Glomerular endothelial cell (primary cell): Measurements from ENCODE around the gene DNASE1. TPM values are rescaled to one million over a fixed set of nuclear protein-coding genes. Genes with fewer than 3 reads are reported as not detected.
A peak's percentile ranks its signal among the peaks of the same experiment; 100 is the strongest.

Experiments used
- DNase-seq: peaks from one replicate; pipeline ENCODE4 v3.0.0-alpha.2; 2011; ENCODE audit warnings: low read depth, low spot score; ENCODE audit errors: extremely low read depth
- total RNA-seq: library from RNA; depleted of rRNA; stranded (reverse); fragments of >200 nt; gene quantifications from 2 replicates; pipeline ENCODE4 v1.2.3, GENCODE V29; 2015

The DNASE1 gene
- total RNA-seq, 1 donor from 2014 or later = 14.8 TPM

DNA sequence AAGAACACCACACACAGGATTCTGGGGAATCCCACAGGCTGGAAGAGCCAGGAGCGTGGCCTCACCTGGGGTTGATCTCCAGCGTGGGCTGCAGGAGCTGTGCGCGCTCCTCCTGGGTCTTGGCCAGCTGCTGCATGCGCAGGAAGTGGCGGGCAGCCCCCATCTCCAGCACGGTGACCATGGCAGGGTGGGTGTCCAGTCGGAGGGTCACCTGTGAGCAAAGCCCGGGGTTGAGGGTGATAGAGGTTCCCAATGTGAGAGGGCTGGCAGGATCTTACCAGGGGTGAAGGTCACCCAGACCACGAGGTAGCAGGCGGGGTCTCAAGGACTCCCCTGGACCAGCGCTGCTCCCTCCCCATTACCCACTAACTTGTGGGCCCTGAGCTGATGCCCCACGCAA is 7.4 kb downstream of the DNASE1 start:
- no peak for DNase-seq

GRCh38 chr16:3662601-3663000 is 8.1 kb downstream of the DNASE1 start:
- DNase-seq = no peak

DNA sequence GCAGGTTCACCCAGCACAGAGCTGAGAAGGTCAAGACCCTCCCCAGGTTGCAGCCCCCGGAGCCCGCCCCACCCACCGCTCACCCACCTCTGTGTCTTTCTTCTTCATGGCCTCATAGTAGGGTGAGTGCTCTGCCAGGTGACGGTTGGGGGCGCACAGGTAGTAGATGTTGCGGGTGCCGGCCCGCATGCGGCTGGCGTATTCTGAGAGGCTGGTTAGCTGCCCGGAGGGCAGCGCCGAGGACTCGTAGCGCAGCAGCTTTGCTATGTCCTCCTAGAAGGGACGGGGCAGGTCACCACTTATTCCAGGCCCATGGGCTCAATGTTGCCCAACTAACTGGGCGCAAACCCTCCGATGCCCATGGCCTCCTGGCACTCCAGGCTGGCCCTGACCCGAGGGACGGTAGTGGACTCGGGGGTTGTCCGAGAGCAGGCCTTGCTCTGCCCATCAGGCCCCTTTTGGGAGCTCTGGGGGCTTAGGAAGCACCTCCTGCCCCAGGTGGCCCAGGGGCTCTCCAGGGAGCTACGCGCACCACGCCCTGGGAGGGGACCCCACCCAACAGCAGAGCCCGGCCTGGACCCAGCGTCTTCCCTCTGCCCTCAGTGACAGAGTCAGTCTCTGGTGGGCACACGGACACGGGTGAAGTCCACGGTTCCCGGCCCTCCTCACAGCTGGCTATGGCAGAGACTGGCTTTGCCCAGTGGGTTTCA is 9.9 kb downstream of the DNASE1 start:
- no peak for DNase-seq

GRCh38 chr16:3665508-3665907 is 11.0 kb downstream of the DNASE1 start:
- no peak for DNase-seq

GRCh38 chr16:3668626-3669025 is 14.1 kb downstream of the DNASE1 start:
- DNase-seq = no peak

DNA sequence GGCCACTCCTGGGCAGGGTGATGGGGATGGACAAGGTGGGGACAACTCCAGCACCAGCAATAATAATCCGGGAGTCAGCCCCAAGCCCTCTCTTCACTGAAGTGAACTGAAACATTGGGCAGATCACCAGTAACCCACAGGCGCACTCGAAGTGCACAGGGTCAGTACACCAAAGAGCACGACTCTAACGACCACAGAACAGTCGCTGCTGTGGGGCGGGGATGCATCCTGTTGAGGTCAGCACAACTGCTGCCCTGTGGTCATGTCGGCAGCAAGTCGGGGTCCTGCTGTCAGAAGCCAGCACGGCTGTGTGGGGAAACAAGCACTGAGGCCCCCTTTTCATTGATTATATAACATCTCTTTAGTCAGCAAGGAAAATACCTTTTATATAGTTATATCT is 14.6 kb downstream of the DNASE1 start:
- no peak for DNase-seq

- no peak for DNase-seq
Measured at GRCh38 chr16:3670711-3671110, 16.2 kb downstream of the DNASE1 start.

- DNase-seq = no peak
Measured at GRCh38 chr16:3671424-3671823, 16.9 kb downstream of the DNASE1 start.

DNA sequence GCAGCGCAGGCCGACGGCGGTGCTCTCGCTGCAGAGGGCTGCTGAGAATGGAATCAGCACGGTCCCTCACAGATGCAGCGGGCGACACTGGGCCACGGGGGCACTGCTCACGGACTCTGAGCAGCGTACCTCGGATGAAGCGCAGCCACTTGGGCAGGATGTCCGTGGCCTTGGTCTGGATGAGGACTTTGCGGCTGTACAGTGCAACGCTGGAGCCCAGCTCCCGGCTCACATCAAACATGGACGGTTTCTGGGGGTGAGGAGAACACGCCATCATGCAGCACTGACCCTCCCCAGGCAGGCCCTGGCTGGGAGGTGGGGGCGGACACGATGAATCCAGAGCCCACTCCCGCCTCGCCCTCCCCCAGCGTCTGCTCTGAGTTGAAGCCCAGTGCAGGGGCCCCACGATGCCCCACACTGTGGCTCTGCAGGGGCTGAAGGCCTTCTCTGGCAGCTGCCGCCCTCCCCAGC is 18.1 kb downstream of the DNASE1 start:
- DNase-seq = no peak

DNA sequence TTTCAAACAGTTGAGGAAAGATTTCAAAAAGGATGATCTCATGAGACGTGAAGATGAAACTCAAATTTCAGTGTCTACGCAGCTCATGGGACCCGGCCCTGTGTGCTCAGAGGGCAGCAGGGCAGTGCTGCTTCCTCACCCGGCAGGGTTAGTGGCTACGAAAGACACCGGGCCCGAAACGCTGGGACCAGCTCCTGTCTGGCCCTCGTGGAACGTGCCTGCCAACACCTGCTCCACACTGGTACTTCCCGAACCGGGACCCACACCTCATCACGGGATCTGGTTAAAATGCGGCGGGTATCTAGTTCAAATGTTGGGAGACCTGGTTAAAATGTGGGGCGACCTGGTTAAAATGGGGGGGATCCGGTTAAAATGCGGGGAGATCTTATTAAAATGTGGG is 18.7 kb downstream of the DNASE1 start:
- no peak for DNase-seq

GRCh38 chr16:3673676-3674377 is 19.3 kb downstream of the DNASE1 start:
- DNase-seq = no peak

DNA sequence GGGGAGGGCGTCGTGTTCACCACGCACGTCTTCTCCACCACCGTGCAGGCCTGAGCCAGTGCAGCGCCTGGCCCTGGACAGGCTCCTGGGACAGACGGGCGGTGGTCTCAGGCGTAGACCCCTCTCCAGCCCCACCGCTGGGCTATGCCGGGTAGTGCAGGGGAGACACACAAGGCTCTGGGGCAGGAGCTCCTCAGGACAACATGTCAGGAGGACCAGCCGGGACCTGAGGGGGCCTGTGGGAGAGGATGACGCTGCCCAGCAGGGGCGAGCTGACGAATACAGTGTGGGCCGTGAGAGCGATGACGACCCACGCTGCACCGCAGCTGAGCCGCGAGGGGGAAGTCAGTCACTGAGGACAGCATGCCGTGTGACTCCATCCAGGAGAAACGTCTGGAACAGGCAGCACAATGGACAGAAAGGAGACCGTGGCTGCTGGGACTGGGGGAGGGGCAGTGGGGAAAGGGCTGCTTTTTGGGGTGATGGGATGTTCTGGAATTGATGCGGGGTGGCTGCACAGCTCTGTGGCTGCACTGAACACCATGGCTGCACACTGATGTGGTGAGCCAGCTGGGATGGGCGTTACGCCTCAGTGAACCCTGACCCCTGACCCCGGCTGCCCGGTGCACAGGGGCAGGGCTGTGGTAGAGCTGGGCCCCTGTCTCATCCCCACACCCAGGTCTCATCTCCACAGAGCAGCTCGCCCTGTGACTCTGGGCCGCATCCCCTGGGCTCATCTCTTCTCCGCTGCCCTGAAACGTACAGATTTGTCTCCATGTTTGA is 20.2 kb downstream of the DNASE1 start:
- DNase-seq = no peak

GRCh38 chr16:3675601-3676130 is 21.2 kb downstream of the DNASE1 start:
- no peak for DNase-seq

GRCh38 chr16:3677994-3678393 is 23.5 kb downstream of the DNASE1 start:
- DNase-seq = no peak

DNA sequence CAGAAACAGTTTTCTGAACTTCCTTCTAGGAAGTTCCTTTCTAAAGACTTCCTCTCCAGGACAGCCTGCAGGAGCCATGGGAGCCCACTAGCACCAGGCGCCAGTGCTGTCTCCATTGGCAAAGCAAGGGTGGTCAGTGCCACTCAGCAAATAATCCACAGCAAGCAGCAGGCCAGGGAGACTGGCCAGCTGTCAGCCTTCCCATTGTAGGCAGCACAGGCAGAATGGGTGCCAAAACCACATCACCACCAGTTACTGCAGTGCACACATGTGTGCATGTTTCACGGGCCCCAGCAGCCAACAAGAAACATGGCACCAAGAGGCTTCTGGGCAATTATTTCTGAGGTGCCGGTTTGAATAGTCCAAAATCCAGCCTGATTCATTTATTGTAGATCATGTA is 26.7 kb downstream of the DNASE1 start:
- DNase-seq = no peak

GRCh38 chr16:3687021-3687420 is 32.5 kb downstream of the DNASE1 start:
- DNase-seq = no peak

- DNase-seq = no peak
Measured at GRCh38 chr16:3687792-3688191, 33.3 kb downstream of the DNASE1 start.

DNA sequence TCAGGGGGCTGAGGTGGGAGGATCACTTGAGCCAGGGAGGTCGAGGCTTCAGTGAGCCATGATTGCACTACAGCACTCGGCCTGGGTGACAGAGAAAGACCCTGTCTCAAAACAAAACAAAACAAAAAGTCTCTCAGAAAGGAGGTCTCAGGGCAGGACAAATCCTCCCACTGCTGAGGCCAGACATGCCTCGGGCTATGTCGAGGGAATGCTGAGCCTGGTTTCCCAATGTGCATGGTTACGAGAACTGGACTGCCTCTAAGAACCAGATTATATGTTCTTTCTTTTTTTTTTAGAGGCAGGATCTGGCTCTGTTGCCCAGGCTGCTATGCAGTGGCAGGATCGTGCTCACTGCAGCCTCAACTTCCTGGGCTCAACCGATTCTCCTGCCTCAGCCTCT is 35.2 kb downstream of the DNASE1 start:
- DNase-seq = no peak

DNA sequence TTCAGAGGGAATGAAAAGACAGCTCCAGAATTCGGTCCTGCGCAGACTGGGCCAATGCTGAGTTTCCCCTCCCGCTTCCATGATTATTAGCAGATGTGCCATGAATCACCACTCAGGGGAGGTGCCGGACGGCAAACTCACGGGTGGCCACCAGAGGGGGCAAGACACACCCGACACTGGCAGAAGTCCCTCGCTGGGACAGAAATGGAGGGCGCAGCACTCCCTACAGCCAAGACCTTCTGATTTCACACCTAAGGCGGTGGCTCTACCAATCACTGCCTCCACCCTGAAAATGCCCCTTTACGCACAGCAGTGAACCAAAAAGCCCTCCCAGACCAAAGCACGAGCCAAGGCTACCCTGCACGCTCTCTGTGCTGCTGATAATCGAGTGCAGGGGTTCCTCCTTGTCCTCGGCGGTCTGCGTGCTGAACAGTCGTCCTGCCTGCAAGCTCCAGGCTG is 36.0 kb downstream of the DNASE1 start:
- peak; percentile 66 for DNase-seq

DNA sequence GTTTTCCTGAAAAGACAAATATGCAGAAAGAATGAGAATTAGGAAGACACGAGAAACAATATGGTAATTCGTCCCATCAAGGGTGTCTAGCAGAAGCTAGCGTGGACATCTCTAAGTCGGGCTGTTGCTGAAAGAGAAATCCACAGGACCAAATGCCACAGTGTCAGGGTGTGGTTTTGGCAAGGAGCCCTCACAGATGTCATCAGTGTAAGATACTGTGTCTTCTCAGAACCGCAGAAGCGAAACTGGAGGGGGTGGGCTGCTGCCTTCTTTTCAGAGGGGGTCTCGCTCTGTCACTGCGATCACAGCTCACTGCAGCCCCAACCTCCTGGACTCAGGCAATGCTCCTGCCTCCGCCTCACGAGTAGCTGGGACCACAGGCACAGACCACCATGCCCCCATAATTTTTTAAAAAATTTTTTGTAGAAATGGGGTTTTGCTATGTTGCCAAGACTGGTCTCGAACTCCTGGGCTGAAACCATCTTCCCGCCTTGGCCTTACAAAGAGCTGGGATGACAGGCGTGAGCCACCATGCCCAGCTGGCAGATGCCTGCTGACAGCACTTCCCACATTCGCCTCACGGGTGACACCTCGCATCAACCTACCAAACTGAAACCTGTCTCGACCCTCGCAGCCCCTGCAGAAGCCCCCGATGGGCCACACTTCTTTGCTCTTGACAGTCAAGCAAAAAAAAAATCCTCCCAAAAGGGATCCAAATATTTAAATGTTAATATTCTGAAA is 36.7 kb downstream of the DNASE1 start:
- DNase-seq = no peak

DNA sequence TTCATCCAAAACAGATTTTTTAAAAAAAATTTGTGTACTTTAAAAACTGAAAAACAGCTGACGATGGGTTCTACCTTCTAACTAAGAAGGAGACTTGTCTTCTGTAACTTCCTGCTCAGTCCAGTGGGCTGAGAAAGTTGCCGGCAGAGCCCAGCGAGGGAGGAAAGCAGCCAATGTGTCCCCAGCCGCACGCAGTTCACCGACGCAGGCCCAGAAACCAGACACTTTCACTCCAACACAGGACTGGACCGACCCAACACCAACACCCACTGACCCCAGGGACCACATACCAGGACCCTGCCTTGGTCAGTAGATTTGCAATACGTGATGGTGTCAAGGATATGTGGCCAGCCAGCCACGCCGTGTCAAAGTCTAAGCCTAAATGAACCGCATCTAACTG is 37.3 kb downstream of the DNASE1 start:
- no peak for DNase-seq
